HG03521 (cell line): Measurements from ENCODE around the gene CNOT6L.
"Not testable (repeated sequence)": the region's sequence is repeated elsewhere in the genome, so short reads cannot be mapped to it uniquely, and the experiment has no call there.

Experiments used
- ATAC-seq: cut with Tn5 transposase; IDR thresholded peaks from one replicate; pipeline ENCODE4 v1.9.1; 2021; ENCODE audit warnings: mild to moderate bottlenecking, moderate library complexity; ENCODE audit not compliant: unreplicated experiment

CNOT6L gene

DNA sequence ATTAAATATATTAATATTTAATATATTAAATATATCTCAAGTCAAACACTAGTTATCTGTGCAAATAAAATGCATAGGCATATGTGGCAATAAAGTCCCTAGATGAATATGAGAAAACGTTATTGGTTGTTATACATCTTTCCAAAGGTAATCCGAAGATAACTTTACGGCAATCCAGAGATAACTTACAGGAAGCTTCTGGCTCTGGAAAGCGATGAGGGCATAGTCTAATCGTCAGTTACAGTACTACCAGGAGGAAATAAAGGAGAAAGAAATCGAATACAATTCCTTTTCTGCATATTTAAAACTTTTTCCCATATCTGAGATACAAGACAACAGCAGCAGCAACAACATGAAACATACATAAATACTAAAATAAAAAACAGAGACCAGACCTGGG is 35.3 kb downstream of the CNOT6L start:
- no peak for ATAC-seq

DNA sequence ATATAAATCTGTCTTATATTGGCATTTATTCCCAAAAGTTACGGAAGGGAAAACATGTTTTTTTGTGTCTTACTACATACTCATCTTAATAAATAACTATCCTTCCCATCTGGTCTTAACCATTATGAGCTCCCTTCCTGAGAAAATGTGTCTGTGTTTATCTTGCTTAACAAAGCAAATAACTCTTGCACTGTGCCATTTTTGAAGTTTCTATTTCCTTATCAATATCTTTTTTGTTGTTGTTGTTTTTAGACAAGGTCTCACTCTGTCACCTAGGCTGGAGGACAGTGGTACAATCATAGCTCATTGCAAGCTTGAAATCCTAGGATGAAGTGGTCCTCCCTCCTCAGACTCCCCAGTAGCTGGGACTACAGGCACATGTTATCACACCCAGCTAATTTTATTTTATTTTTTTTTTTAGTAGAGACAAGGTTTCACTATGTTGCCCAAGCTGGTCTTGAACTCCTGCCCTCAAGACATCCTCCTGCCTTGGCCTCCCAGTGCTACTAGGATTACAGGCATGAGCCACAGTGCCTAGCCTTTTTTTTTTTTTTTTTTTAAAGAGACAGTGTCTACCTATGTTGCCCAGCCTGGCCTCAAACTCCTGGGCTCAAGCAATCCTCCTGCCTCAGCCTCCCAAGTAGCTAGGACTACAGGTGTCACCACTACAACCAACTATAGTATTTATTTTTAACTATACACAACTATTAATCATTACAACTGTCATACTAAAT is 36.9 kb downstream of the CNOT6L start:
- no peak for ATAC-seq

- ATAC-seq: not testable (repeated sequence)
These were observed 38.4 kb downstream of the CNOT6L start for GRCh38 chr4:77780762-77781161.

- ATAC-seq: no peak
These were observed 41.9 kb downstream of the CNOT6L start for GRCh38 chr4:77777135-77777807.

- no peak for ATAC-seq
These were observed 42.7 kb downstream of the CNOT6L start for GRCh38 chr4:77776182-77777134.

DNA sequence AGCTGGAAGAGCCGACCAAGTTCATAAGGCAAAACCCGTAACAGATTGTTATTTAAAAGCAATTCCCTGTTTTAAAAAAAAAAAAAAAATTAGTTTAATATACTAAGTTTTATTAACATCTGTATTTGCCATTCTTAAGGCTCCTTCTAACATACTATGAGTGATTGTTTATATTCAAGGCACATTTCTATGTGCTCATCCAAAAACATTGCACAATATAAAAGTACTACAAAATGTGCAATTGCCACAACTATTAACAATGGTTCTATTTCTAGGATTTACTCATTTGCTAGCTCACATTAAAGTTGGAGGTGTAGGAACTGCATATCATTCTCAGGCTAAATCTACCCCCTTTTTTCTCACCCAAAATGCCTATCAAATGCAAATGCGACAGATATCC is 46.1 kb downstream of the CNOT6L start:
- ATAC-seq: no peak

- no peak for ATAC-seq
These were observed 47.6 kb downstream of the CNOT6L start for GRCh38 chr4:77771566-77771965.

DNA sequence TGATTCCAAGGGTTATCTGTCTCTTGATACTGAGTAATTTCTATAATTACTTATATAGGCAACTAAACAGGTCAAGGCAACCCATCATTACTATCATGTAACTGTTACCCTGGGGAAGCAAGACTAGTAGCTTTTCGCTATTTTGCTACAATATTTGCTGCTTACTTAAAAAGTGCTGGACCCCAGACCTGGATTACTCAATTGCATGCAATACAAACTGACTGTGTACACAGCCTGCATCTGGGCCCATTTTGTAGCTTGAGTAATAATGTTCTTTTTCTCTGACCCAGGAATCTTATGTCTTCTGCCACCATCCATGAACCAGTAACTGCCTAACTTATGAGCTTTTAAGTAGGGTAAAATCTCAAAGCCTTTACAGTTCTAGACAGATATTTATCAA is 53.4 kb downstream of the CNOT6L start:
- no peak for ATAC-seq

GRCh38 chr4:77762531-77762930 is 56.6 kb downstream of the CNOT6L start:
- no peak for ATAC-seq

DNA sequence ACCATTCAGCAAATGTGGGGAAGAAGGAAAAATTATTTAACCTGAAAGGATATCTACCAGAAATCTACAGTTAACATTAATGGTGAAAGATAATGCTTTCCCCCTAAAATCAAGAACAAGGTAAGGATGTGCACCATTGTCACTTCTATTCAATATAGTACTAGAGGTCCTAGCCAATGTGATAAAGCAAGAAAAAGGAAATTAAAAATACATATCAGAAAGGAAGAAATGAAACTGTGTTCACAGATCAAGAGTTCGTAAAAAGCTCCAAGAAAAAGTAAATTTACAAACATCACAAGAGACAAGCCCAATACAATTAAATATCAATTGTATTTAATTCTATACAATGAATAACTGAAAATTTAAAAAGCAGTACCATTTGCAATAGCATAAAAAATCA is 57.6 kb downstream of the CNOT6L start:
- no peak for ATAC-seq

DNA sequence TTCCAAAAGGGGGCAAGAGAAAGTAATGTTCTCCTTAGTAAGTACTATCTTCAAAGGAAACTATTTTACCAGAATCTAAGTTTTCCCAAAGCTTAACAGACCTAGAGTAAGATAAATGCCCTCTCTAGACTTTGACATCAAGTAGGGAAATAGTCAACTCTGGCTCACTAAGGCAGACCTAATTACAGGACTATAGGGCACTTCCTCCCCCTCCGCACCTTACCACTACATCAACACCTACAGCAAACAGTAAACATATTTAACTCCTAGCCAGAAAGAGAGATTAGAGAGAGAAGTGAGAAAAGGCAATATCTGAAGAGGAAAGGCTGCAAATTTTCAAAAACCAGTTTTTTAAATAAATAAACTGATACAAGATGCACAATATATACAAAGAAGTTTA is 60.4 kb downstream of the CNOT6L start:
- no peak for ATAC-seq

GRCh38 chr4:77751764-77752163 is 67.4 kb downstream of the CNOT6L start:
- no peak for ATAC-seq

DNA sequence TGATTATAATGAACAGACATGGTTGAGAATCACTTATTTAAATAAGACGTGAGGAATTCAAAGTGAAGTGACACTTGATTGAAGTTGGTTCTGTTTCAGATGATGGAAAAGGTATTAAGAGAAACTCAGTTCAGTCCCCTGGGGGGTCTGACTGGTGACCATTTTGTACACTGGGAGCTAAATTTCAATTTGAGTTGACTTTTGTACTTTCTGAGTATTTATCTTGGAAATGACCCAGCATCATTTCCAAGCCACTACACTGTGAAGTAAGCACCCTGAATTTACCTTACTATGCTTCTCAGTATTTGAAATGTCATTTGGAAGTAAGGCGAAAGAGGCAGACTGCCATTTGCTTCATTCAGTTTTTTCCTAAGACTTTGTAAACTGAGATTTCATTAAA is 73.4 kb downstream of the CNOT6L start:
- ATAC-seq: no peak

DNA sequence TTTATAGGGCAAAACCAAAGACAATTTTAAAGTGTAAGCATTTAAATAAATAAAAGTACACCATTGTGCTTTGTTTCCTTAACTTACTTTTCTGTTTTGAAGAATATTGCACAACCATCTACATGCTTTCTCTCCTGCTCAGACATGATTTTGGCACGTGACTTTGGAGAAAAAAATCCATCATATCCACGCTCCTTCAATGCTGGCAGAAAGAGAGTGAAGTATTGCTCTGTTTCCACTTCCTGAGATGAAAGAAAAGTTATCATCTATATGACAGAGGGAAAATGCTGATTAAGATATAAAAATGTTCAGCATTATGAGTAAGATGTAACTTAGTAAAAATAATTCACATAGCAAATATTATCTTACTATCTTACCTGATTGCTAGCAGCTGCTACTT is 77.1 kb downstream of the CNOT6L start:
- no peak for ATAC-seq

DNA sequence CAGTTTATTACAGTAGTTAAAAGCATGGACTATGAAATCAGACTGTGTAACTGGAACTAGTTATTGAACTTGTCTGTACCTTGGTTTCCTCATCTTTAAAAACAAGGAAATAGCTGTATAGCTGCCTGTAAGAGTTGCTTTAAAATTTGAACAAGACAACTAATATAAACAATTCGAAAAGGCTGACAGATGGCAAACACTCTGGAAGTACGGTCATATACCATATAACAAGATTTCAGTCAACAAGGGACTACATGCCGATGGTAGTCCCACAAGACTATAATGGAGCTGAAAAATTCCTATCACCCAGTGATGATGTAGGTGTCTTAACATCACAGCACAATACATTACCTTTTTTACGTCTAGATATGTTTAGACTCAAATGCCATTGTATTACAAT is 78.7 kb downstream of the CNOT6L start:
- no peak for ATAC-seq

DNA sequence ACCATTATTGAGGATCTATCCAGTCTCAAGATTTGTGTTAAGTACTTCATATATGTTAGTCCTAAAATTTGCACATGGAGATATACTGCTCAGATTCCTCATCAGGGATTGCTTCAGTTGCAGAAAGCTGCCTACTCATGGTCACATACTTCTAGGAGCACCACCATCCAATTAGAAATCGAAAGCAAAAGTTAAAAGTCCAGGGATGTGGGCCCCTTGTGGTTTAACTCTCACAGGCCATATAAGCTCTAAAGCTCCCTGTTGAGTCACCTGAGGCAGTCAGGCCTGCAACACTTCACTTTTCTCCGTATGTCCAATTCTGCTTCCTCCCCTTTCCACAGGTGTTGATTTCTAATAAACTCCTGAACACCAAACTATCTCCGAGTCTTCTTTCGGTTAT is 84.2 kb downstream of the CNOT6L start:
- peak; percentile 86 for ATAC-seq

DNA sequence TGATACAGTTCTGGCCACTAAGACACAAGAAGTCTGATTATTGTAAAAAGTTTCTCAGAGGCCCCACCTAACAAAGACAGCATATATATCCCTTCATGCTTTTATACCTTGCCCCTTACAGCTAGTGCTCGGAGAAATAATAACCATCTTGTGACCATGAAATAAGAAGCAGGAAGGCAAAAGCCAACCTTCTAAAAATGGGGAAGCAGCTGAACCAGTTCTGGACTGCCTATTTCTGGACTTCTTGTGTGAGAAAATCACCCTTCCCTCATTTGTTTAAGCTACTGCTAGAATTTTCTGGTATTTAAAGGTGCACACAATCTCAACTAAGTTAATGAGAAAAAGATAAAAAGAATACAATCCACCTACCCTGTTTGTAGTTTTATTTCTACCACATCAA is 87.5 kb downstream of the CNOT6L start:
- no peak for ATAC-seq

- no peak for ATAC-seq
These were observed 90.7 kb downstream of the CNOT6L start for GRCh38 chr4:77728420-77728819.

GRCh38 chr4:77721073-77721472 is 98.1 kb downstream of the CNOT6L start:
- ATAC-seq: no peak

DNA sequence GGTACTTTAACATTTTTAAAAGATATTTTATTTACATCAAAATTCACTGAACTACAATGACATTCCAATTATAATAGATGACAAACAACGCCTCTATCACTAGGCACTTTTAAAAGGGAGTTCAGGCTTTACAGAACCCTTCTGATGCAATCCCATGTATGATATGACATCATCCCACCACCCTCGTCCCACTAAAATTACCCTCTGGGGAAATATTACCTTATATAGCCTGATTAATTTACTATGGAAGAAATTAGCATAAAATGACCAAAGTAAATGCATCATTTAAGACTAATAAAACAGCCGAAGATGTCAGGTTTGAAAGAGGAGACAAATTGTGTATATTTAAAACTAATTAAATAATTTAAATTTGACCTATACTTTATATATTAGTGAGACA is 100.7 kb downstream of the CNOT6L start:
- not testable (repeated sequence) for ATAC-seq

DNA sequence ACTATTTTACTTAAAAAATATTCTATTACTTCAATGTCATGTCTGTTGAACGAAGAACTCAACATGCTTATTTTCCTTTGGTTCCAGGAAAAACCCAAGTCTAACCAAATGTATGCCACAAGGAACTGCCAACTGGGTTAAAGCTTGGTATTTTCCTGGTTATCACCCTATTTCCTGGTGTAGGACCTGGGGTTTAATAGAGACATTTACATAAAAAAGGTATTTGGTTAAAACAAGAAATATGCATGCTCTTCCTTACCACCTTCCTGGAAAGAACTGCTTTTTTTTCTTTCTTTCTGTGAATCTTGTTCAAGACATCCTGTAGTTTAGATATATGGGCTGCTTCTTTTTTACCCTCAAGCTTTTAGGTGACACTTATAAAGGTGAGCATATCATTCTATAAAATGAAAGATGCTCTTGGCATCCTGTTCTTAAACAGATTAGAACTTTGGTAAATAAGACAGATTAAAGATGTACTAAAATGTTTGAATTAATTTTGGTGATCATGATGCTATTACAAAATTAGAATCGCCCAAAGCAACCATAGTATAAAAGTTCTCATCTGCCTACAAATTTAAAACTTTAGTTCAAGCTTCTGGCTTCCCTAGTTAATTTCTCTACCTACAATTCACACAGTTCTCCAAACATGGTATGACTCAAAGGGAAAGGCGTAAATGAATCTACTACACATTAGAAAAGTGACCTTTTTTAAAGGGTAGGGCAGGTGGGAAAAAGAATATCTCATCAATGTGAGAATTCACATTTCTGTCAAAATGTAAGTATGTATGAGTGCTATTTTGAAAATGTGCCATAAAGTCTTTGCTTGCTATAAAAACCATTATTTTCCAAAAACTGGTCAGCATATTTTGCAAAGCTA is 103.5 kb downstream of the CNOT6L start:
- ATAC-seq: no peak
